ENCODE data around the gene LPP.

LPP gene

DNA sequence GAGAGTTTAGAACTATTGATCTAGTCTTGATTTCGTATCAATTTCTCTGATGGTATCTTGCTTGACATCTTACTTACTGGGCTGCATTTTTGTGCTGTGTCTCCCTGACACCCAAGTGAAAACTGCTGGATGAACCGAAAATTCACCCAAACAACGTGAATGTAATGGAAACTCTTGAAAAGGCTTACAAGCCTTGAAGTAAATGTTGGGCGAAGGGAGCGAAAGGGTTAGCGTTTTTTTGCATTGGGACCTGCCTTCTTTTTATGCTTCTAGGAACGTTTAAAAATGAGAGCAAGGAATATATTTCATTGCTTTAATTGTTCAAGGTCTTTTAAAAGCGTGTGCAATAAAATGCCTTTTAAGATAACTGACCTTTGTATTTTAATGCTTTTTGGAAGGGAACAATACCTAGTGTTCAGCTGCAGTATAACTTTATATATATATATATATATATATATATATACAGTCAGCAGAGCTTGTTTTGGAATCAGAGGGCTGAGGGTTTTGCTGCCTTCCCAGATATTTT, 94.1 kb downstream of the LPP start:
- DNase-seq (ENCODE audit: low read depth) = no peak

DNA sequence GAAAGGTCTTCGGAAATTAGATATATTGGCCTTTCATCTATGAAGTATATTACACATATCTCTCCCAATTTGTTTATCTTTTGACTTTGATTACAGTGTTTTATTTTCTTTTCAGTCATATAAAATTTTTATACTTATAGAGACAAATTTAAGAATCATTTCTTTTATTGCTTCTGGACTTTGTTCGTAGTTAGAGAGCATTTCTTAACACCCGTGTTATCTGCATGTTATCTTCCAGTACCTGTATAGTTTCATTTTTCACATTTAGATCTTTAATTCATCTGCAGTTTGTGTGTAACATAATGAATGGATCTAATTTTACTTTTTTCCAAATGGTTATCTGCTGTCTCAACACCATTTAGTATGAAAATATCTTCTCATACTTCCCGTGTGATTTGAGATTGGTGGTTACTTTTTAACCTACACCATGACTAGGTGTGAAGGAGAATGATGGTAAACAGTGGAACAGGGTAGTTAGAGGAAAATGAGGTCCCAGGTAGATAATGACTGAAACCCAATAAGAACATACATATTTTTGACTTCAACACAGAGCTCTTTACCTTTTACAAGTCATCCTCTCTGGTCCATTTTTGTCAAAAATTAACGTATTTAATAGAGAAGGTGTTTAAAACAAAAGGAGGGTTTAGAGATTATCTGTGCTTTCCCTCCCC, 99.3 kb downstream of the LPP start:
- DNase-seq (ENCODE audit: low read depth) = no peak

DNA sequence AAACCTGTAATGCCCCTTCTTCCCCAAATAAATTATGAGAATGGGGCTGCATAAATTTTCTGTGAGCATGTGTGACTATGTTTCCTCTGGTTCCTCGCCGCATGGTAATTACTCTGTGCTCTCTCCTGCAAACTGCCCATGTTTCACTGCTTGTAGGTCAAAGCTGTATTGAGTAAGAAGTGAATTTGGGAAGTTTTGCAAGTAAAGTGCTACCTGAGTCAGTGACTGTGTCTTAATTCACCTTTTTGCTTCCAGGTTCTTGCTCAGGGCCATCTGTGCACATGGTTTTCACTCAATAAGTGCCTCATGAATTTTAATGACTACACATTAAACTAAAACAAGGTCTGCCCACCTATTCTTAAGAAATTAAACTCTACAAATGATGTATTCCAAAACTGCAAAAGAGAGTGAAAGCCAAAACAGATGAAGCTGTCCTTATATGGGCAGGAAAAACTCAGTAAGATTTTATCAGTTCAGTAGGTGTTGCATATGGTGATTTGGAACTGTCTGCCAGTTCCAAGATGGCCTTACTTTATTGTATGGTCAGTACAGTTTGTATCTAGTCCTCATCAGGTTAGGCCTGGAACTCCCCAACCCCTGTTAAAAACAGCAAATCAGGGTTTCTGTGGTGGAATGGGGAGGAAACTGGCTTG, 100.0 kb downstream of the LPP start:
- DNase-seq (ENCODE audit: low read depth) = no peak

DNA sequence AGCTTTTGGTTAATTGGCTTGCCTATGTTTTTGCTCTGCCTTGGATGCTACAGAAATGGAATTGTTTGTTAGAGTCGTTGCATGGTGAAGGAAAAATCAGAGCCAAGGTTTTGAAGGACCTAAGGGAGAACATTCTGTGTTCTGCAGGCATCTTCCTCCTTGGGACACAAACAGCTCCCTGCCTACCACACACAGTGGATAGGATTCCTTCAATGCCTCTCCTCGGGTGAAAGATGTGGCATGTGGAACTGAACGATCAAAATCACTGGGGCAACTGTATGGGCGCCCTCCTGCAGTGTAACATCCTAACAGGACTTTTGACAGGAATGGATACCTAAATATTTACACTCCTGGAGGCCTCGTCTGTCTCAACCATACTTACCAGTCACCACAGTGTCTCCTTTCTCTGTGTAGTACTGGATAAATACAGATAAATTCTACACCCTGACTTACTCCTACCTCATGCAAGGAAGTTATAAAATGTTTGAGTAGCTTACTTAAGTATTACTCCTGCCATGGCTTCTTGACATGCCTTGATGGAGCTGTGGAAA, 100.6 kb downstream of the LPP start:
- no peak for DNase-seq (ENCODE audit: low read depth)

DNA sequence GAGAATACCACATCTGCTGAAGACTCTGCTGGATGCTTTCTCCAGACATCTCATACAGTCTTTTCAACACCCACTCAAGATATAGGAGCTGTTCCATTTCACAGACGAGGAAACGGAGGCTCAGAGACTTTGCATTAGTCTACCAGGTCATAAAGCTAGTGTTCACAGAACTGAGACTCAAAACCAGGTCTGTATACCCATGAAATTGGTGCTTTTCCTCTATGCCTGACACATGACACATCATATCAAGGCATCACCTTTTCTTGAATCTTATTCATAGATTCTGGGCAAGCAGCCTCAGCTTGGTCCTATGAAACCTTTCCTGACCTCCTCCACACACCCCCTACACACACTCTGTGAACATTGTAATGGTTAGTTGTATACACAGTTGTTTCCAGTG, 101.2 kb downstream of the LPP start:
- DNase-seq (ENCODE audit: low read depth) = no peak

DNA sequence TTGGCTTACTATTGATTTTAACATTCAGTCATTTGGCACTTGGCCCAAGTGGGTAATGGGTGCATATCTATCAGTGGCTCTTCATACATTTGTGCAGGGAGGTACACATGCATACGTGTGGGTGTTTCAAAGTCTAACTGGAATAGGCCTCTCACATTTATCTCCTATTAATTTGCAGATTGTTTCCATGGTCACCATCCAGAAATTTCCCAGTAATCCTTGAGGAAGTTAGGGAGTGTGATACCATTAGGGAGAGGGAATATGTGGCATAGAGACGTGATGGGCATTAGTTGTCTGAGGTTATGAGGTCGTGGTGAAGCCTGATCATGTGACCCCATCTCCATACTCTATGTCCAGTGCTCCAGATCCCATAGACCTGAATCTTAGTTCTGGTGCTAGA, 102.8 kb downstream of the LPP start:
- no peak for DNase-seq (ENCODE audit: low read depth)

DNA sequence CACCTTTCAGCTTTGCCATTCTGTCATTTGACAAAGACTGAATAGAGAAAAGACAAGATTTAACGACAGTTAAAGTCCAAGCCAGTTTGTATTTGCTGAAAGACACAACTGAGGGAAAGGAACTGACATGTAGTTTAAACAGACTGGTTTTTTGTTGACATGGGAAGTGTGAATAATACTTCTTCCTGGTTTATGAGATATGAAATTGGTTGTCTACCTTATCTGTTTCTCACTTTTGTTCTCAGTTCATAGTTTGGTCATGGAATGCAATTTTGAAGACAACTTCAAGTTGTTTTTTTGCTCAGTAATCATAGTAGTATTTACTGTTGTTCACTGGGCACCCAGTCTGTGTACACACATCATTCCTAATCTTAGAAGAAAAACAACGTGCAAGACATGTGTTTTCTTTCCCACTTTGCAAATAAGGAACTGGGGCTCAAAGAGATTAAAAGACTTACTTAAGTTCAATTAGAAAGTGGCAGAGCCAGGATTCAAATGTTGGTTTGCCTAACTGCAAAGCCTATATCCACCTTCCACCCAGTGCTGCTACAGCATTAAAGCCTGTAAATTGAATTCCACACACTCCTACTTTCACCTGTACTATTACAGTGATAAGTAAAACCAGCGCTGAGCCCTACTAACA, 103.5 kb downstream of the LPP start:
- no peak for DNase-seq (ENCODE audit: low read depth)

DNA sequence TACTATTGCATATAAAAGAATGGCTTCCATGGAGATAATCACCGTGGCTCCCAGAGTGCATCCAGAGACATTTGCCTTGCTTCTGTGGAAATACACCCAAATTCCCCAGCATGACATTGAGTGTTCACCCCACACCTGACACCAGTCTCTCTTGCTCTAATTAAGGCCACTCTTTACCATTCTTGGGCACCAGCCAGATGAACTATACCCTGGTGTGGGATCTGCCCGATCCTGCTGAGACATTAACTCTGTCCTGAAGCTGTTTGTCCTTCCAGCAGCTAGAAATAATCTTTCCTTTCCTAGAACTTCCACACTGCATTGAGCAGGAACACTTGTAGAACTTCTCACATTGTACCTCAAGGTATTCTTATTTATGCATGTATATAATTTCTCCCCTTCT, 105.2 kb downstream of the LPP start:
- DNase-seq (ENCODE audit: low read depth) = no peak

DNA sequence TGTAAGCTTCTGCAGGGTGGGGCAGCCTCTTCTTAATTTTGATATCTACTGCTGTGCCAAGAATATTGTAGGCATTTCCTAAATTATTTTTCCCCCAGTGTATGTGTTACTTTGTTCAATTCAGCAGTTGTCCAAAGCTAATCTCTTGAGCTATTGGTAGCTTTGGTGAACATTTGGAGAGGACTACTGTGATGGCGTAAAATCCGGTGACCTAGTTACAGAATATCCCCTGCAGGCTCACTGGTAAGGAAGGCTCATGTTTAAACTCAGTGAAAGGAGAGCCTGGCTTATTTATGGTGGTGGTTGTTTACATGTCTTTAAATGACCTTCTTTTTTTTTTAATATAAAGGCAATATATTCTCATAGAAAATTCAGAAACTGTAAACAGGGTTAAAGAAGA, 105.6 kb downstream of the LPP start:
- DNase-seq (ENCODE audit: low read depth) = no peak

DNA sequence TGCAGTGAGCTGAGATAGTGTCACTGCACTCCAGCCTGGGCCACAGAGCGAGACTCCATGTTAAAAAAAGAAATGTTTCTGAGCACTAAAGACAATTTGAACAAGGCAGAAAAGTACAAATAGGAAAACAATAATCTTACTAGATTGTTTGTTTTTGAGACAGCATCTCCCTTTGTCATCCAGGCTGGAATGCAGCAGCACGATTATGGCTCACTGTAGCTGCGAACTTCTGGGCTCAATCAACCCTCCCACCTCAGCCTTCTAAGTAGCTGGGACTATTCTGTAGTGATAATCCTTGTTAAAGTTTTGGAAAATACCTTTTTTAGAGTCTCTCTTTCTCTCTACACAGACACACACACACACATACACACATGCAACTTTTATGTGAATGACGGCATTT, 107.1 kb downstream of the LPP start:
- DNase-seq (ENCODE audit: low read depth) = no peak

DNA sequence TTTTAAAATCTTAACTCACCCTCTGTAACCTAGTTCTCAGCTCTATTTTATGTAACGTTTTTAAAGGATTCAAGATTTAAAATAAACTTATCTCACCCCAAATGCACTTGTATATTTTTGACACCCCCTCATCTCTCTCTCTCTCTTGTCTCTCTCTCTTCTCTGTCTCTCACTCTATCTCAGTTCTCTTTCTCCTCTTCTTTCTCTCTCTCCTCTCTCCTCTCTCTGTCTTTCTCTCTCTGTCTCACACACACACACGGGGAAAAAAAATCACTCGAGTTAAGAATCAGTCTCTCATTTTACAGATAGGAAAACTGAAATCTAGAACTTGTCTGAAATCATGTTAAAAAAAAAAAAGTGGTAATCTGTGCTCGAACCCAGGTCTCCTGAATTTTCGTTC, 108.5 kb downstream of the LPP start:
- DNase-seq (ENCODE audit: low read depth) = no peak

DNA sequence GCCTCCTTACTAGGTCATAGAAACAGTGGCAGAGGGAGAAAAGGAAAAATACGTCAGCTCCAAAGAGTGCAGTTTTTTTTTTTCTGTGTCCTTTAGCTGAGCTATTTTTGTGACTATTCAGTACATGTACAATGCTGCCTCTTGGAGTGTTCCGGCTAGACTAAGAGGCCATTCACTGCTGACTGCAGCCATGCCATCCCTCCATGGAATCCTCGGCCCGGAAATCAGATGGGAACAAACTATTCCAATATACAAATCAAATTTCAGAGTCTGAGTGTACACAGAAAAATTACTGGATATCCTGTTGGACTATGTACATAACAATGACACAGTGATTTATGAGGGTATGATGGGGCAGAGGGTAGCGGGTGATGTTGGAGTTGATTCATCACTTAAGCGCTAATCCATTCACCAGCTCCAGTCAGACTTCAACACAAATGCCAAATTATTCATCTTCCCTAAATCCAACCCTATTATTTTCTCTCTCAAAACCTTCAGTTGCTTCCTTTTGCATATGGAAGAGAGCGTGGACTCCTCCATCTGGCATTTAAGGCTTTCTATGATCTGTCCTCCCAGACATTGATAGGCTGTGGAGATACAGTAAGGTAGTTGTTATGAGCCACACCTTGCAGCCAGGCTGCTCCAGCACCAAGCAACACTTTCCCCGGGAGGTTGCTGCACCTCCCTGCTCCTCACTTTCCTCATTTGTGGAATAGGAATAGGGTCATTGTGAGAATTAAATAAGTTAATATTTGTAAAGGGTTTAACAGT, 109.1 kb downstream of the LPP start:
- DNase-seq (ENCODE audit: low read depth) = peak; percentile 87

DNA sequence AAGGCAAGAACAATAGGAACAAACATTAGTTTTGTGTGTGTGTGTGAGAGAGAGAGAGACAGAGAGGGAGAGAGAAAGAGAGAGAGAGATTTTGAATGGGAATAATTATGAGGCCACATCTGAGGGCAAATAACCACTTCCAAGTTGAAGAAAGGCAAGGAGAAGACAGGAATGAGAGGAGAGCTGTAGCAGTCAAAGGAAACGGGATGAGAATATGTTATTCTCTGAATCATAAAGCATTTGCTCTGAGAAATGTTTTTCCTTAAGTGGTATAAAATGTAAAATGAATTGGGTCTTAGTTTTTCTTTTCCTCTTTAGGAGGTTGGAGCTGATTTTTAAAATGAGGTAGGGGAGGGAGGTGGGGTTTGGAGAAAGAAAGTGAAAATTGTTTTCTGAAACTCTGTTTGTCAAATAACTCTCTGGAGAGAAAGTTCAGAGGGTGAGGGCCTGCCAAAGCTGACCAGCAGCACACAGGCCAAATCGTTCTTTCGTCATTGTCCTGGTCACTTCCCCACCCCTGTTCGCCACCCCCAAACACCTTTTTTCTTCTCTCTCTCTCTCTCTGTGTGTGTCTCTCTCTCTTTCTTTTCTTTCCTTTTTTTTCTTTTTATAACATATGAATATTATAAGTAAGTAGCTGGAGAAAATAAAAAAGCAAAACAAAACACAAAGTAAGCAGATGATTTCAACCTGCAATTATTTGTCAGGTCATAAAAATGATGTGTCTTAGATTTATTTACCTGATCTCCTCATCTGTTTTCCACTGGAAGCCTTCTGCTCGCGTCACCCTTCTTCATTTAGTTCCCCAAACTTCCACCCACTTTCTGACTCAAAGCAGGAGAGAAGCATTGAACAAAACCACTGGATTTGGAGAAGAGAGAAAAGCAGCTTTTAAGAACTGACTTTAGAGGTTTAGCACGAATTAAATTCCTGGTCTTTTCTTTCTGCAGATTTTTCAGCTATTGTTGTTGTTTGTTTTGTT, 110.6 kb downstream of the LPP start:
- peak; percentile 60 for DNase-seq (ENCODE audit: low read depth)

DNA sequence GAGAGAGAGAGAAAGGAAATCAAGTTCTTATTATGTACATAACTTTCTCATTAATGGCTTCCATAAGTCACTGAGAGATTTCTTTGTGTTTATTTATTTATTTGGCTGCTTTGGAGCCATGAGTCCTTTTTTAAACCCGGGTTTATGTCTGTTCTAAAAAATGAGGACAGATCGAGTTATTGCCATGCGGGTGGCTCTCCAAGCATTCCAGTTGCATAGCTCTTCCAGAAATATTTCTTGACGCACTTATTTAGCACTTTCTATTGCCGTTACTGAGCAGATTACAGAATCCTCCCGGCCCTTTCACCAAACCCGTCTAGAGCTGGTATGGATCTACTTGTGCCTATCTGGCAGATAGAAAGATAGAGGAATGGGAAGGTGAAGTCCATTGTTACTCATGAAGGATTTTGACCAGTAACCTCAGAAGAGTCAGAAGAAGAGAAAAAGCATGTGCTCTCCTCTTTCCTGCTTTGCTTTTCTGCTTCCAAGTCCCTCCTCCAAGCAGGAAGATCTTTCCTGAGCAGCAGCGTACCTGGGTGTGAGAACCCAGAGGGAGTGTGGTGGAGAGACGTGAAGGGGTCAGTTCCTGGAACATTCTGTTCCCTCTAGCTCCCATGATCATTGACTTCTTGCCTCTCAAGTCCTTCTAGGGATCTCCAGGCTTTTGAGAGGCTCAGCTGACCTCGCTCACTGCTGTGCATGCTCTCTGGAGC, 112.8 kb downstream of the LPP start:
- no peak for DNase-seq (ENCODE audit: low read depth)

DNA sequence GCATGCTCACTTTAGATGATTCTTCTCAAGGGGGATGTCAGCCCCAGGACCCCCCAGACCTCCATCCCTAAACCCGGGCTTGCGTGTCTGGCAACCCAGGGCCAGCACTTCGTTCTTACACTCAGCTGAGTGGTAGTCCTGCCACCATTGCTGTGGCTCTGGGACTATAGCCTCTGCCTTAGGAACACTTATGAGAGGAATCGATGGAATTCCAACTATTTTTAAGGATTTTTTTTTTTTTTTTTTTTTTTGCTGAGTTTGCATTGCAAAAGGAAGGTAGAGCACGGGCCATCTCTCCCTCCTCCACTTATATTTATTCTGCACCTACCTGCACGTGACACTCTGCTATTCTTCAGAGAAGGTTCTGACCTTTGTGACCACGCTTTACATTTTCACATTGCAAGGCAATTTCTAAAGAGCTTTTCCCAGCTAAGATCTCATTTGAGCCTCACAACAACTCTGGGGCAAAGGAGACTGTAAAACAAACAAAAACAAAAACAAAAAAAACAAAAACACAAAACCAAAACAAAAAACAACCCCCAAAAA, 113.9 kb downstream of the LPP start:
- no peak for DNase-seq (ENCODE audit: low read depth)

DNA sequence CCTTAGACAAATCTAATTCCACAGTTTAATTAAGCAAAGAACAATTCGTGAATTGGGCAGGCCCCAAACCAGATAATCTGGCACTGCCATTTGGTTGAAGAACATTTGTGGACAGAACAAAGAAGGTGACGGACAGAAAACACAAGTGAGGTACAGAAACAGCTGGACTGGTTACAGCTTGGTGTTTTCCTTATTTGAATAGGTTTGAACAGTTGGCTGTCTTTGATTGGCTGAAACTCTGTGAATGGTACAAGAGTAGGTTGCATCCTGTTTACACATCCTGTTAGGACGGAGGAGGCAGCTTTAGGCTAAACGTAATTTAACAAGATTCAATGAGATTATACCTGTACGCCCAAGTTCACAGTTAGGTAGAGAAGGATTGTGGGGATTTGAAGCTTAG, 114.4 kb downstream of the LPP start:
- DNase-seq (ENCODE audit: low read depth) = no peak

DNA sequence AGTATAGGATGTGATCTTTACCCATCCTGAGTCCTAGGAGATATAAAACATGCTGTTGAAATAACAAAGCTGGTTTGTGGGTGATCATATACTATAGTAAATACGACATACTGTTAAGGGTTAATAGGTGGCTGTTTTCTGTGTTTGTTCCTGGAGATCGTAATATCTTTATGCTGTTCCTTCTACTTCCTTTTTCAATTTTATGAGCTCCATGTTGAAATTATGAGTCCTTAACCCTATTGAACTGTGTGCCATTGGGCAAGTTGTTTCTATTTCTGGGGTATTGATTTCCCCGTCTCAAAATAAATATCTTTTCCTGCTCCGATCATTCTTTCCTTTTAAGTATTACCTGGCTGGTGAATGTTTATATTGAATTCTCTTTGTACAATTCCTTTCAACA, 115.1 kb downstream of the LPP start:
- DNase-seq (ENCODE audit: low read depth) = no peak

DNA sequence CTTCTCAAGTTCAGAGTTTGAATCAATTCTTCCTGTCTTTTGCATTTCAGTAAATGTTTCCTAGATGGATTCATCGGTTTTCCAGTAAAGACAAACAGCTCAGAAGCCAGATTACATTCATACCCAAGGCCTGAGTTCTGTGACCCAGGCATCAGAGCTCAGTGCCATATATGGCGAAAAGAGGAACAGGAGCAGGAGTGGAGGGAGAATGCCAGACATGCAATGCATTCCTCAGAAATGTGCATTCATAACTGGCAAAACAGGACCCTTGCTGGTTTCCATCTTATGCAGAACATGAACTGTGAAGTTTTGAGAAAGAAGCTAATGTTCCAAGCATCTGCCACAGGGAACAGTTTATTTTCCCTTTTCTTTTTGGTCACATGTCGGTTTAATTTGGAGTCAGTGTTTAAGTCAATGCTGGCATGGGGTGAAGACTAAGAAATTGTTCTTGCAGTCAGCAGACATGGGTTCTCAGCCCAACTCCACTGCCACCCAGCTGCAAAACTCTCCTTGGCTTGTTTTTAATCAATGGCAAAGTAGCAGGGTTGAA, 116.5 kb downstream of the LPP start:
- DNase-seq (ENCODE audit: low read depth) = peak; percentile 84

DNA sequence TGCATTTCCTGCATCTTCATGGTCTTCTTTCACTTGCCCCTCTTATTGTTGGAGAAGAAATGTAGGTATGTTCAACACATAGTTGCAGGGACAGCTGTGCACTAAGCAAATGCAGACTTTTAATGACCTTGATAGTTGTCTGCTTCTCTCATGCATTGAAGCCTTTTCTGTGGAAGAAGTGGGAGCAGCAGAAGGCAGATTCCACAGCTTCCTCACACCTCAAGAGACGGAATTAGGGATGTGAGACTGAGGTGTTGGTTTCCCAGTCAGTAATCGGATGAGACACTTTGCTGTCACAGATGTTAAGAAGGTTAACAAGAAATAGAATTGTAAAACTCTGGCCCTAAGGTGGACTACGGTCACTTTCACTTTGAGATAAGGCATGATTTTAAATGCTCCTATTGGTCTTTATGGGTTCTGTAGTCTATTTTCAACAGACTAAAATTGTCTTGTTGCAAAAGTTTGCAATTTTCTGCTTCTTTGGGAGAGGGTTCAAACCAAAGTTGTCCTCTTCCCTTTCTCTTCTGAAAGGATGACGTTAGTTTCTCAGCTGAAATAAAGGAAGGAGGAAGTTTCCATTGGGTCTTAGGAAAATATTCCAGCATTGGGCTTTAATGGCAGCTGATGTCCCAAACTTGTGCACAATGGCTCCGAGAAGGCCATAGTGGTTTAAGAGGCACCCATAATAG, 117.4 kb downstream of the LPP start:
- DNase-seq (ENCODE audit: low read depth) = no peak
